WTC11 (cell line): ENCODE data around the gene ELL3.

ENCODE experiments used
- NR2C2 ChIP-seq: sonication (generic); formaldehyde crosslinking; IDR thresholded peaks from 2 replicates; pipeline ENCODE4 v1.8.0; 2022; ENCODE audit warnings: mild to moderate bottlenecking, missing genetic modification reagents
- ZNF317 ChIP-seq: sonication (generic); formaldehyde crosslinking; IDR thresholded peaks from 2 replicates; pipeline ENCODE4 v1.8.1; 2023; ENCODE audit warnings: low read depth, mild to moderate bottlenecking, moderate library complexity, missing genetic modification reagents, borderline replicate concordance
- TF ChIP-seq, protein P1 (sequence below): sonication (generic); formaldehyde crosslinking; conservative IDR thresholded peaks from 2 replicates; pipeline ENCODE4 v1.8.1; 2022; ENCODE audit warnings: mild to moderate bottlenecking, missing genetic modification reagents

DNA sequence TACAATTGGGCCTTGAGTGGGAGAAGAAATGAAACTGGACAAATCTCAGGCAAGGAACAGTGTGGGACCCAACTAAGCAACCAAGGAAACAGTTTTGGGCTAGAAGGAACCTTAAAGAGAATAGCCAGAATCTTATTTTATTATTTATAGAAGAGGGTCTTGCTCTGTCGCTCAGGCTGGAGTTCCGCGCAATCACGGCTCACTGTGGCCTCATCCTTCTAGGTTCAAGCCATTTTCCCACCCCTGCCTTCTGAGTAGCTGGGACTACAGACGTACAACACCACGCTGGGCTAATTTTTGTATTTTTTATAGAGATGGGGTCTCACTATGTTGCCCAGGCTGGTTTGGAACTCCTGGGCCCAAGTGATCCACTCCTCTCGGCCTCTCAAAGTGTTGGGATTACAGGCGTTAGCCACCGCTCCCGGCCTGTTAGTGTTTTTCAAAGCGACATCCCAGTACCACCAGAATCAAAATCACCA, 49.3 kb upstream of the ELL3 start:
- no peak for TF ChIP-seq NR2C2 (CRISPR knock-in tag)
- TF ChIP-seq, protein P1, sequence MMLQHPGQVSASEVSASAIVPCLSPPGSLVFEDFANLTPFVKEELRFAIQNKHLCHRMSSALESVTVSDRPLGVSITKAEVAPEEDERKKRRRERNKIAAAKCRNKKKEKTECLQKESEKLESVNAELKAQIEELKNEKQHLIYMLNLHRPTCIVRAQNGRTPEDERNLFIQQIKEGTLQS (CRISPR knock-in tag) = no peak
- no peak for TF ChIP-seq ZNF317 (CRISPR knock-in tag)
